GM23338 (cell line): ENCODE measurements around the gene TNIP1. TPM values are rescaled to one million over a fixed set of nuclear protein-coding genes. Genes with fewer than 3 reads are reported as not detected.

Experiments used
- ATAC-seq: fragments of 200-7000 bp; cut with Tn5 transposase; 3 replicates; pipeline ENCODE4 v1.9.1; 2020
- DNase-seq: peaks from one replicate; pipeline ENCODE4 v3.0.0-alpha.2; 2015; ENCODE audit warnings: low spot score
- H2AFZ ChIP-seq: fragments of 200-600 bp; sonication (generic); 2 replicates; pipeline ENCODE4 v1.8.0; 2016; ENCODE audit warnings: antibody characterized with exemption, mild to moderate bottlenecking, moderate library complexity
- H3F3A ChIP-seq: fragments of 200-600 bp; sonication (generic); replicated peaks from 2 replicates; pipeline ENCODE4 v1.8.0; 2017; ENCODE audit warnings: antibody characterized with exemption, mixed run types, low read depth
- H3K27ac ChIP-seq: fragments of 200-600 bp; sonication (generic); 2 replicates; pipeline ENCODE4 v1.6.1; 2016; ENCODE audit warnings: low read depth
- H3K27me3 ChIP-seq: fragments of 200-600 bp; sonication (generic); 2 replicates; pipeline ENCODE4 v1.8.0; 2016; ENCODE audit warnings: mild to moderate bottlenecking, mixed run types, moderate library complexity; ENCODE audit not compliant: insufficient read depth
- H3K36me3 ChIP-seq: fragments of 200-600 bp; sonication (generic); 2 replicates; pipeline ENCODE4 v1.8.0; 2016; ENCODE audit warnings: mild to moderate bottlenecking; ENCODE audit not compliant: insufficient read depth
- H3K4me1 ChIP-seq: fragments of 200-600 bp; sonication (generic); 2 replicates; pipeline ENCODE4 v1.8.0; 2016; ENCODE audit warnings: mild to moderate bottlenecking, moderate library complexity; ENCODE audit not compliant: insufficient read depth
- H3K4me2 ChIP-seq: fragments of 200-600 bp; sonication (generic); 2 replicates; pipeline ENCODE4 v1.7.1; 2017; ENCODE audit warnings: mixed run types
- H3K4me3 ChIP-seq: fragments of 200-600 bp; sonication (generic); 2 replicates; pipeline ENCODE4 v1.6.1; 2016; ENCODE audit warnings: mixed run types
- H3K79me2 ChIP-seq: fragments of 200-600 bp; sonication (generic); replicated peaks from 2 replicates; pipeline ENCODE4 v1.8.0; 2017; ENCODE audit warnings: mild to moderate bottlenecking; ENCODE audit not compliant: insufficient read depth
- H3K9me2 ChIP-seq: fragments of 200-600 bp; sonication (generic); 2 replicates; pipeline ENCODE4 v1.8.0; 2017; ENCODE audit not compliant: insufficient read depth
- H4K20me1 ChIP-seq: fragments of 200-600 bp; sonication (generic); replicated peaks from 2 replicates; pipeline ENCODE4 v1.8.0; 2017; ENCODE audit warnings: mild to moderate bottlenecking; ENCODE audit not compliant: insufficient read depth
- H3K27ac Mint-ChIP-seq: 2 replicates; pipeline ENCODE4 v1.8.0; 2020; ENCODE audit warnings: inconsistent platforms, mild to moderate bottlenecking, moderate library complexity, mixed read lengths
- H3K27me3 Mint-ChIP-seq: 3 replicates; pipeline ENCODE4 v1.8.0; 2022; ENCODE audit warnings: low read depth, mild to moderate bottlenecking, moderate library complexity, mixed read lengths, inconsistent platforms; ENCODE audit not compliant: insufficient read depth, poor library complexity
- H3K36me3 Mint-ChIP-seq: 3 replicates; pipeline ENCODE4 v1.8.0; 2021; ENCODE audit warnings: low read depth, mild to moderate bottlenecking, inconsistent platforms, moderate library complexity, mixed read lengths
- H3K4me1 Mint-ChIP-seq: 3 replicates; pipeline ENCODE4 v1.8.0; 2020; ENCODE audit warnings: mild to moderate bottlenecking, inconsistent platforms, mixed read lengths
- H3K4me3 Mint-ChIP-seq: 3 replicates; pipeline ENCODE4 v1.8.0; 2021; ENCODE audit warnings: moderate library complexity, mild to moderate bottlenecking, inconsistent platforms, mixed read lengths
- H3K9me3 Mint-ChIP-seq: 3 replicates; pipeline ENCODE4 v1.8.0; 2020; ENCODE audit warnings: moderate library complexity, mild to moderate bottlenecking, inconsistent platforms, mixed read lengths
- CTCF ChIP-seq, 2 experiments: fragments of 200-600 bp in 1 of 2; sonication (generic) in 1 of 2; conservative IDR thresholded peaks; 2 replicates each; pipeline versions ENCODE4 v1.5.1 to v1.6.1; 2016 to 2017; ENCODE audit warnings: antibody characterized with exemption in 2 of 2, low read depth in 2 of 2, mild to moderate bottlenecking in 2 of 2, moderate library complexity in 1 of 2
- ETS1 ChIP-seq: IDR thresholded peaks from 2 replicates; pipeline ENCODE4 v1.6.1; 2016; ENCODE audit warnings: antibody characterized with exemption
- EZH2 ChIP-seq: fragments of 200-600 bp; sonication (generic); IDR thresholded peaks from one replicate; pipeline ENCODE4 v1.8.0; 2017; ENCODE audit warnings: antibody characterized with exemption, mild to moderate bottlenecking, low read depth; ENCODE audit not compliant: unreplicated experiment
- EZH2phosphoT487 ChIP-seq: fragments of 200-600 bp; sonication (generic); IDR thresholded peaks from one replicate; pipeline ENCODE4 v1.8.1; 2018; ENCODE audit warnings: antibody characterized with exemption; ENCODE audit not compliant: unreplicated experiment
- JUNB ChIP-seq: IDR thresholded peaks from one replicate; pipeline ENCODE4 v1.6.1; 2016; ENCODE audit warnings: antibody characterized with exemption; ENCODE audit not compliant: unreplicated experiment
- NANOG ChIP-seq: IDR thresholded peaks from 2 replicates; pipeline ENCODE4 v1.6.1; 2016; ENCODE audit warnings: antibody characterized with exemption, borderline replicate concordance
- POLR2AphosphoS5 ChIP-seq: IDR thresholded peaks from 2 replicates; pipeline ENCODE4 v1.6.1; 2016; ENCODE audit warnings: antibody characterized with exemption, low read depth
- REST ChIP-seq: IDR thresholded peaks from one replicate; pipeline ENCODE4 v1.6.1; 2018; ENCODE audit warnings: antibody characterized with exemption; ENCODE audit not compliant: unreplicated experiment
- STAT1 ChIP-seq: IDR thresholded peaks from one replicate; pipeline ENCODE4 v1.6.1; 2016; ENCODE audit warnings: antibody characterized with exemption; ENCODE audit not compliant: unreplicated experiment
- ZNF331 ChIP-seq: fragments of 250-450 bp; sonication (Bioruptor Pico); IDR thresholded peaks from 2 replicates; pipeline ENCODE4 v1.5.0; 2020; ENCODE audit warnings: low read depth, mild to moderate bottlenecking, moderate library complexity
- polyA plus RNA-seq: library from polyadenylated mRNA; unstranded; fragments of >200 nt; fragmentation: Nextera tagmentation; extraction: Ambion mirVana; gene quantifications from 2 replicates; pipeline ENCODE4 v1.2.1, GENCODE V29; 2016
- total RNA-seq: library from RNA; depleted of rRNA; stranded (reverse); fragments of >200 nt; shearing (Covaris generic); gene quantifications from 2 replicates; pipeline ENCODE4 v1.2.3, GENCODE V29; 2014

TNIP1 gene
- total and polyA plus RNA-seq, 2 experiments from 2014 or later, result 10.3 to 29.6 TPM

- Mint-ChIP-seq H3K27ac (no peak overlapping the region), H3K36me3 (no peaks in the 10 kb centered on the region), H3K9me3 (no peaks in the 10 kb centered on the region), H3K4me3 (no peak overlapping the region), H3K27me3 (peaks cover 2% of the 10 kb centered on the region), H3K4me1 (peaks cover 3% of the 10 kb centered on the region; the same call in 2 of the 3 replicates)
- no peak for ATAC-seq
- H3K36me3 ChIP-seq, result no peaks in the 10 kb centered on the region
- no peak for TF ChIP-seq EZH2phosphoT487
- TF ChIP-seq ETS1, result no peak
- no peak for TF ChIP-seq EZH2
- TF ChIP-seq STAT1, result no peak
- TF ChIP-seq NANOG, result no peak
- TF ChIP-seq ZNF331, result no peak
- H3K79me2 ChIP-seq, result no peaks in the 10 kb centered on the region
- no peaks in the 10 kb centered on the region for H4K20me1 ChIP-seq
- H3K27me3 ChIP-seq, result no peaks in the 10 kb centered on the region
- H3K4me2 ChIP-seq, result no peak overlapping the region
- no peak overlapping the region for H3K4me3 ChIP-seq
- H2AFZ ChIP-seq, result 0 out of 2 replicates have a peak overlapping the region, but pooled peaks have one; percentile 63
- H3K9me2 ChIP-seq, result no peaks in the 10 kb centered on the region
- no peak for DNase-seq
- no peaks in the 10 kb centered on the region for H3F3A ChIP-seq
- no peaks in the 10 kb centered on the region; the same call in 1 of the 2 replicates for H3K4me1 ChIP-seq
- H3K27ac ChIP-seq, result no peak overlapping the region
These were observed 74.8 kb downstream of the TNIP1 start for GRCh38 chr5:151005950-151006576.

- Histone ChIP-seq H3K79me2 (no peaks in the 10 kb centered on the region), H3K4me1 (no peaks in the 10 kb centered on the region; the same call in 1 of the 2 replicates), H3K27ac (no peak overlapping the region), H3K4me2 (no peak overlapping the region), H3K4me3 (no peak overlapping the region), H3F3A (no peaks in the 10 kb centered on the region), H2AFZ (peak overlapping the region; percentile 63; the same call in 1 of the 2 replicates), H3K27me3 (no peaks in the 10 kb centered on the region), H4K20me1 (no peaks in the 10 kb centered on the region), H3K9me2 (no peaks in the 10 kb centered on the region), H3K36me3 (no peaks in the 10 kb centered on the region)
- no peak for TF ChIP-seq REST
- no peak for TF ChIP-seq CTCF (conservative IDR thresholded peaks at IDR 0.05; ENCODE audit: low read depth in 2 of 2)
- TF ChIP-seq POLR2AphosphoS5, result no peak
- TF ChIP-seq NANOG, result no peak
- no peak for TF ChIP-seq STAT1
- TF ChIP-seq EZH2, result no peak
- no peak for TF ChIP-seq JUNB
- H3K36me3 Mint-ChIP-seq, result no peaks in the 10 kb centered on the region
- no peaks in the 10 kb centered on the region for H3K9me3 Mint-ChIP-seq
- ATAC-seq, result no peak
- peaks cover 3% of the 10 kb centered on the region for H3K4me1 Mint-ChIP-seq
- no peak overlapping the region for H3K4me3 Mint-ChIP-seq
- no peak for DNase-seq
- H3K27me3 Mint-ChIP-seq, result peaks cover 2% of the 10 kb centered on the region
- H3K27ac Mint-ChIP-seq, result no peak overlapping the region
These were observed 75.5 kb downstream of the TNIP1 start for GRCh38 chr5:151005187-151005949.
